HepG2 (cell line): ENCODE data around the gene KRT36. TPM values are rescaled to one million over a fixed set of nuclear protein-coding genes. Genes with fewer than 3 reads are reported as not detected.

Source experiments
- ATAC-seq: fragments of 200-7000 bp; cut with Tn5 transposase; 3 replicates; pipeline ENCODE4 v1.9.1; 2020; ENCODE audit warnings: mild to moderate bottlenecking, moderate library complexity
- BruUV-seq: library from RNA; stranded (reverse); fragments of 400-500 nt; replicated peaks from 2 replicates; lab custom pipeline; 2021; lab: Mats Ljungman, UMichigan
- CTCF ChIA-PET: fragments of 300-600 bp; formaldehyde crosslinking; extraction: SDS; loops from one replicate; lab custom pipeline; 2021; ENCODE audit warnings: low total read pairs, inconsistent platforms, low intra/inter-chr PET ratio; lab: Yijun Ruan, JAX
- POLR2A ChIA-PET: fragments of 350-600 bp; sonication (Branson Sonifier 250); formaldehyde crosslinking; loops from one replicate; lab custom pipeline; 2020; ENCODE audit warnings: antibody characterized with exemption, inconsistent platforms; lab: Yijun Ruan, JAX
- DNase-seq: peaks from one replicate; pipeline ENCODE4 v3.0.0-alpha.2; 2015; ENCODE audit warnings: low spot score
- FAIRE-seq: peaks from 3 replicates; lab custom pipeline; 2011; peaks lifted over from hg19 to GRCh38; lab: Jason Lieb, UNC
- H2AFZ ChIP-seq: one replicate; pipeline ENCODE4 v1.6.1; 2011; ENCODE audit warnings: low read length, inconsistent platforms
- H3K27ac ChIP-seq: fragments of 300-600 bp; 3 replicates; pipeline ENCODE4 v1.8.0; 2011; ENCODE audit warnings: mixed run types, mild to moderate bottlenecking, mixed read lengths, low read length, inconsistent platforms; ENCODE audit not compliant: insufficient read depth; ENCODE audit errors: extremely low read length
- H3K27me3 ChIP-seq, 2 experiments: fragments of 200-600 bp in 1 of 2; 2 replicates in 1 of 2; 3 replicates in 1 of 2; pipeline versions ENCODE4 v1.6.0 to v1.8.0; 2011; ENCODE audit warnings: low read length in 2 of 2, mild to moderate bottlenecking in 2 of 2, moderate library complexity in 2 of 2, inconsistent platforms in 1 of 2; ENCODE audit not compliant: insufficient read depth in 2 of 2, control insufficient read depth in 1 of 2
- H3K36me3 ChIP-seq, 2 experiments: fragments of 200-600 bp in 1 of 2; replicated peaks in 1 of 2; 2 replicates in 1 of 2; 3 replicates in 1 of 2; pipeline versions ENCODE4 v1.5.1 to v1.8.0; 2011; ENCODE audit warnings: low read length in 2 of 2, inconsistent platforms in 1 of 2; ENCODE audit not compliant: insufficient read depth in 2 of 2, control insufficient read depth in 1 of 2
- H3K4me1 ChIP-seq: 2 replicates; pipeline ENCODE4 v1.5.1; 2012; ENCODE audit warnings: low read length, inconsistent platforms; ENCODE audit not compliant: insufficient read depth
- H3K4me2 ChIP-seq: 2 replicates; pipeline ENCODE4 v1.6.0; 2011; ENCODE audit warnings: low read depth, low read length, inconsistent platforms
- H3K4me3 ChIP-seq, 3 experiments: fragments of 200-600 bp in 1 of 3; sonication (generic), shearing (Covaris generic) in 1 of 3; replicated peaks in 1 of 3; 2 replicates each; pipeline ENCODE4 v1.5.1; 2011 to 2016; ENCODE audit warnings: low read length in 3 of 3, inconsistent platforms in 2 of 3, low read depth in 2 of 3, mild to moderate bottlenecking in 2 of 3, control low read depth in 1 of 3, mixed read lengths in 1 of 3; ENCODE audit not compliant: insufficient read depth in 1 of 3
- H3K79me2 ChIP-seq: one replicate; pipeline ENCODE4 v1.6.1; 2011; ENCODE audit warnings: low read length, inconsistent platforms; ENCODE audit not compliant: insufficient read depth
- H3K9ac ChIP-seq: 2 replicates; pipeline ENCODE4 v1.6.0; 2011; ENCODE audit warnings: mild to moderate bottlenecking, low read depth, low read length, inconsistent platforms; ENCODE audit not compliant: insufficient read depth
- H3K9me3 ChIP-seq: 2 replicates; pipeline ENCODE4 v1.5.1; 2012; ENCODE audit warnings: mild to moderate bottlenecking, low read length
- H4K20me1 ChIP-seq: 2 replicates; pipeline ENCODE4 v1.6.0; 2011; ENCODE audit warnings: inconsistent platforms, mild to moderate bottlenecking, low read length, moderate library complexity; ENCODE audit not compliant: insufficient read depth
- TBX2 ChIP-seq: sonication (generic); formaldehyde crosslinking; IDR thresholded peaks from 2 replicates; pipeline ENCODE4 v1.5.0; 2020; ENCODE audit warnings: missing genetic modification reagents, mild to moderate bottlenecking, borderline replicate concordance
- ZNF296 ChIP-seq: sonication (generic); formaldehyde crosslinking; conservative IDR thresholded peaks from 2 replicates; pipeline ENCODE4 v1.5.0; 2020; ENCODE audit warnings: mild to moderate bottlenecking, missing genetic modification reagents
- ZNF335 ChIP-seq: sonication (generic); formaldehyde crosslinking; IDR thresholded peaks from 2 replicates; pipeline ENCODE4 v1.4.0; 2020; ENCODE audit warnings: missing genetic modification reagents
- ZNF687 ChIP-seq: sonication (generic); formaldehyde crosslinking; IDR thresholded peaks from 2 replicates; pipeline ENCODE4 v1.5.1; 2020; ENCODE audit warnings: mild to moderate bottlenecking, missing genetic modification reagents, moderate library complexity
- ZZZ3 ChIP-seq: sonication (generic); formaldehyde crosslinking; IDR thresholded peaks from 2 replicates; pipeline ENCODE4 v1.4.0; 2020; ENCODE audit warnings: missing genetic modification reagents, mild to moderate bottlenecking, borderline replicate concordance
- WGBS: methylation state at CpG from one replicate; pipeline ENCODE4 v1.1.6; 2017; ENCODE audit warnings: low lambda C conversion rate; 5-methylcytosine and 5-hydroxymethylcytosine counted together
- in situ Hi-C: cut with HindIII; loops from 2 replicates; pipeline ENCODE4 v1.10.0; 2017; ENCODE audit warnings: low pct_unique_long_range_greater_than_20kb; ENCODE audit not compliant: extremely low pct_ligation_motif_present
- intact Hi-C: fragments of 100-400 bp; cut with micrococcal nuclease; formaldehyde crosslinking; loops from one replicate; pipeline ENCODE4 v1.10.0; 2022; ENCODE audit not compliant: unreplicated experiment
- polyA plus RNA-seq, 8 experiments: library from polyadenylated mRNA; depleted of rRNA in 3 of 8; stranded (reverse) in 7 of 8; unstranded in 1 of 8; fragments of >200 nt; fragmentation: Illumina TruSeq in 4 of 8; extraction: Trizol in 4 of 8; gene quantifications; 2 replicates each; pipeline versions ENCODE4 v1.2.1 to v1.2.3, GENCODE V29; 2011 to 2016; ENCODE audit warnings: low read depth in 4 of 8, missing spikeins in 1 of 8, mixed read lengths in 1 of 8; ENCODE audit not compliant: insufficient read depth in 1 of 8
- total RNA-seq, 5 experiments: library from RNA; depleted of rRNA; stranded (reverse); fragments of >200 nt; fragmentation: Illumina TruSeq; extraction: Trizol; gene quantifications; 2 replicates each; pipeline ENCODE4 v1.2.3, GENCODE V29; 2016; ENCODE audit warnings: low read depth in 1 of 5

The KRT36 gene
- total and polyA plus RNA-seq, 2 of the 13 experiments (the other 11 are each of a cell fraction or from before 2014, with no cell fraction given): not detected

GRCh38 chr17:41535764-41536481, 46.2 kb upstream of the KRT36 start:
- intact Hi-C loops: loop anchor here (10.0 kb wide), 1 partner anchor 121 kb away; no protein-coding TSS in a partner anchor
- peak; percentile 13; the same call in 1 of the 3 replicates for ATAC-seq
- TF ChIP-seq ZNF687: peak; percentile 56; the same call in 1 of the 2 replicates
- TF ChIP-seq ZNF335 (CRISPR knock-in tag): no peak
- TF ChIP-seq TBX2: peak; percentile 38; the same call in 1 of the 2 replicates
- 0 out of 2 replicates have a peak, but pooled peaks have one; percentile 50 for TF ChIP-seq ZNF296 (CRISPR knock-in tag)
- TF ChIP-seq ZZZ3 (CRISPR knock-in tag): no peak
- TF ChIP-seq, all 625 proteins: peak for 3
- Histone ChIP-seq H3K4me3 (0 out of 6 replicates have a peak overlapping the region, but pooled peaks of 1 of the 3 experiments have one; percentile 1), H3K79me2 (no peaks in the 10 kb centered on the region), H3K9ac (no peak overlapping the region), H2AFZ (no peak overlapping the region), H3K9me3 (no peaks in the 10 kb centered on the region), H3K4me1 (peaks cover 64% of the 10 kb centered on the region), H3K4me2 (peak overlapping the region; percentile 20; the same call in 1 of the 2 replicates), H4K20me1 (no peaks in the 10 kb centered on the region), H3K36me3 (no peaks in the 10 kb centered on the region), H3K27ac (no peak overlapping the region), H3K27me3 (peaks cover 0 to 11% of the 10 kb centered on the region in 2 experiments; a peak in 2 of 5 replicates)
- in situ Hi-C loops: no loop called here
- FAIRE-seq: no peak
- no TSS peak for BruUV-seq
- DNase-seq: no peak
- CTCF ChIA-PET: interaction anchor here (1.7 kb wide), 1 partner anchor 49 kb away, joined by 3 read pairs; no protein-coding TSS in a partner anchor
- POLR2A ChIA-PET: no interaction called here
- 51% methylated on average over 13 of the region's 15 CpGs for WGBS
